HG03039 (cell line): Measurements from ENCODE around the gene POMGNT2.

ENCODE experiments used
- ATAC-seq: cut with Tn5 transposase; IDR thresholded peaks from one replicate; pipeline ENCODE4 v1.9.1; 2021; ENCODE audit warnings: mild to moderate bottlenecking, moderate library complexity; ENCODE audit not compliant: unreplicated experiment

The POMGNT2 gene

DNA sequence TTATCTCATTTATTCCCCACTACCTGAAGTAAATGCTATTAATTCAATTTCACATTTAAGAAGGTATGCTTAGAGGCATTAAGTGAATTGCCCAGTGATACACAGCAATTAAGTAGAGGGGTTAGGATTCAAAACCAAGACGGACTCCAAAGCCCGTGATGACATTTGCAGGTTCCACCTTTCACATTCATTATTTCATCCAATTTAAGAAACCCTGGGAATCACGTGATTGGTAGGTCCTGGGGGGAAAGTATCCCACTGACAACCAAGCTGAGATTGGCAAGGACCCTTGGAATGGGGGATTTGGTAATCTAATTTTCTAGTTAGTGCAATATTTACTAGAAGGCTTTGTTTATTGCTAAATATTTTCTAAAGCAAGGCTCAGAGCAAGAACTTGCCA, 1.8 kb downstream of the POMGNT2 start:
- no peak for ATAC-seq

DNA sequence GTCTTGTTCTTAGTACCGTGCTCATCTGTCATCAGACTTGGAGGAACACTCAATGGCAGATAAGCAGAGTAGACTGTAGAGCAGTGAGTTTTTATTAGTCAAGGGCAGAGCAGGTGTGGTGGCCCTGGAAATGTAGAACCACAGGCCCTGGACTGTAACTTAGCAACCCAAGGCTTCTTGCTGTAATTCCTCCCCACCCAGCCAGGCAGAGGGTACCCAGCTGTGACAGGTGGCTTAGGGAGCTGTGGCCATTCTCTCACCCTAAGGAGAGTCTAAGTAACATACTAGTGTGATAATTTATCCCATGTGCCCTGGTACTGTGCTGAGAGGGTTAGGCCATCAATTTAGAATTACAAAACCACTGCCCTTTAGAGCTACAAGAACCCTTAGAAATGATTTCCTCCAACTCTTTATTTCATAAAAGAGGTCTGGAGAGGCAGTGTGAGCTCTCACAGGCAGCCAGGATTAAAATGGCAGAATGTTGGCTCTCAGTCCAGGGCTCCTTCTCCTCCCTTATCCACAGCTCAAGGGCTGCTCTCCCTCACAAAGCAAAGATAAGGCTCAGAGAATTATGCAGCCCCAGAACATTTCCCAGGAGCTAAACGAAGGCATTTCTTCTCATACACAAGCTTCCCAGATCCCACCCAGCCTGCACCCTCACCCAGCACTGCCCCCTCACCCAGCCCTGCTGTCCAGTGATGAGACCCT, 3.0 kb downstream of the POMGNT2 start:
- no peak for ATAC-seq

DNA sequence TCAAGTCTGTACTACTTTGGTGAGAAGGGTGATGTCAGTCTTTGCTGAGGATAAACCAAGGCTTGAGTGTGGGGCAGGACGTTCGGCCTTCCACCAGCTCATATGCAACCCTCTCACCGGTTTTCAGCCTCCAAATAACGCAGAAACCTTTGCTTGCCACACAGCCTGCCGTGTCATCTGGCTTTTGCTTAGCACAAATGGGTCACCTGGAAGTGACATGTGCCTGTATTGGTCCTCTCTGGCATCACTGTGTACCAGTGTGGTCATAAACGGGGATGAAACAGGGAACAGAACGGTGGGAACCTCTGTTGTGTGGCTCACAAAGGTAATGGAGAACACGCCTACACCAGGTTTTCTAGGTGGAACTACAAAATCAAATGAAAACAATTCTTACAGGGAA, 7.1 kb downstream of the POMGNT2 start:
- ATAC-seq: no peak

DNA sequence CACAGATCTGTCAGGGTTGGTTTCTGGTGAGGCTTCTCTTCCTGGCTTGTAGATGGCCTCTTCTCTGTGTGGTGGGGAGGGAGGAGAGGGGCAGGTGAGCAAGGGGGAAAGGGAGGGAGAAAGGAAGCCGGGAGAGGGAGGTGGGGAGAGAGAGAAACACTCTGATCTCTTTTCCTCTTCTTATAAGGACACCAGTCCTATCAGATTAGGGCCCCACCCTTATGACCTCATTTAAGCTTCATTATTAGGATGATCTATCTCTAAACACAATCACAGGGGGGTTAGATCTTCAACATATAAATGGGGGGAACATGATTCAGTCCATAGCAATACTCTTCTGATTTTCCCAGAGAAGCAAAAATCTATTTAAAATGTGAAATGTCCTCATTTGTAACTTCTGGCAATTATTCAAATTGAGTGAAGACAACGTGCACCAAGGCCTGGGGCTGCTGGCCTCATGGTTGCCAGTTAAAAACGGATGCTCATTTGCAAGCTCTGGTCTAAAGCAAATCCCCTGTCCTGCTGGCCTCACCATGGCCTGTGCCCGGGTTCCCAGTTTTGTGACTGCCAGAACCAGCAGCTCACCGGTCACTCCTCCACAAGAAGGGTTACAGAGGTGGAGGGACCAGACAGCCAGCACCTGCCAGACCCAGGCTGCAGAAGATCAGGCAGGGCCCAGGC, 8.3 kb downstream of the POMGNT2 start:
- no peak for ATAC-seq

DNA sequence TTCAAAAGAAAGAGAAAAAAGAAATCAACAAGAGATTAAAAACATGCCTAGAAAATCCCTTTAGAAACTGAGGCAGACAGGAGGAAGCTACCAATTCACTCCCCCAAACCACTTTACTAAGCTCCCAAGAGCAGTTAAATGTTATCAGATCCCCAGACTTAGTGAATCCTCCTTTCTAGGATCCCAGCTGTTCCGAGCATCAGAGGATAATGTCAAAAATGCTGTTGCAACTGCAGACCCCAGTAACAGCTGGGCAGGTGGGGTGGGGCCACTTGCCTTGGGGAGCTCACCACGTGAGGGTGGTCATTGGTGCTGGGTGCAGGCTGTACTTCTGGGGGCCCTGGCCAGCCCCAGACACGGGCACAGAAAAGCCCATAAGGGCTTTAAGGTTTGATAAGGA, 9.1 kb downstream of the POMGNT2 start:
- ATAC-seq: no peak

DNA sequence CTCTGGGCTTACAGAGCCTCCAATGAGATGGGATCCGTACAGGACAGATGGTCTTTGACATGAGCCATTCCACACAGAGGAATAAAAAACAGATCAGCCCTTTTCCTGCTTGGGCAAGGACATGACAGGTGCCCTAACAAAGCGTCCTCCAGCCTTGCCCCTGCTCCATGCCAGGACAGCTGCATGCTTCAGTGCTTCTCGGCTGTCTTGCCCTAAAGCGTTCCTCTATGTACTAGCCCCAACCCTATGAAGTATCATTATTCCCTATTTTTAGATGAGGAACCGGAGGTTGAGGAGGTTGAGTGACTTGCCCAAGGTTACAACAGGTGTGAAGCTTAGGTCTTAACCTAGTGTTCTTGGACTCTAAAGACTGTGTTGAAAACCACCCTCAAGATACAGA, 10.5 kb downstream of the POMGNT2 start:
- ATAC-seq: no peak

DNA sequence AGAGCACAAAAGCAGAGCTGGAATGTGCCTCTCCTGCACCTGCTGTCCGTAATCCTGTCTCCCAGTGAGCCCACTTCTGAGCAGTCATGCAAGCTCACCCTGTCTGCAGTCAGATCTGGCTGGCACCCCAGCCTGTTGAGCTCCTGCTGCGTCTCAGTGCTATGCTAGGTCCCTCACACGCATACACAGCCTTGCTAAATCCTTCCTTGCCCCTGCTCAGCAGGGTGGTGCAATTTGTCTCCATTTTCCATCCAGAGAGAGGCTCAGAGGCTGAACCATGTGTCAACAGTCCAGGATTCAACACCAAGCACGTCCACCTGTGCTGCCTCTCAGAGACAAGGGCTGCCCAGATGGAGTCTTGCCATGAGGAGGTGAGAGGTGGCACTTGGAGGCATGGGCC, 11.0 kb downstream of the POMGNT2 start:
- ATAC-seq: no peak

DNA sequence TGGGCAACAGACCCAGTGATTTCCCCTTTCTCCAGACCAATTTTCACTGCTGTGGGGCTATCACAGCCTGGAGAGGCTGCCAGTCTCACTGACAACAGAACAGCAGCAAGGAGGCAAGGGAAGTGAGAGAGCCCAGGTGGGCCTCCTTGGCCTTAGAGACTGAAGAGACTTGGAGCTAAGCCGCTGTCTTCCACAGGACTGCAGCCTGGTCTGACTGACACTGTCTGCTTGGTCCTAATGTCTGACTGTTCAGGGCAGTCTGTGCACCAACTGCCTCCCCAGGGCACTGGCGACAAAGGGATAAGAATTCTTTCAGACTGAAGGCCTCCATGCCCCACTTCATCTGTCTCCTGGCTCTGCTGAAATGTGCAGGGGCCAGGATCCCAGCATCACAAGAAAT, 11.5 kb downstream of the POMGNT2 start:
- no peak for ATAC-seq

DNA sequence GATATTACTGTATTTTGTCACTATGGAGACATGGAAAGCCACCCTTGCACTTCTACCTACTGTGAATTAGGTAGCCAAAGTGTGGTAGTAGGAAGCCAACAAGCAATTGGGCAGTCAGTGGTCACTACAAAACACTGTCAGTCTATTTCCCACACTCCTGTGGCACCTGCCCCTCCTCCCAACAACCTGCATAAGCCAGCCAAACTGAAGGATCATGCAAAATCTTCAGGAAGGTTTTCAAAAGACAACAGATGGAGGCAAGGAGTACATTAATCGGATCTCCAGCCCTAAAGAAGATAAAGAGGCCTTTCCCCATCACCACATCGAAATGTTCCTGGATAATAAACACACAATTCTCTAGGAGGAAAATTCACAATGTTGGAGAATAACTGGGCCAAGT, 11.9 kb downstream of the POMGNT2 start:
- ATAC-seq: no peak

DNA sequence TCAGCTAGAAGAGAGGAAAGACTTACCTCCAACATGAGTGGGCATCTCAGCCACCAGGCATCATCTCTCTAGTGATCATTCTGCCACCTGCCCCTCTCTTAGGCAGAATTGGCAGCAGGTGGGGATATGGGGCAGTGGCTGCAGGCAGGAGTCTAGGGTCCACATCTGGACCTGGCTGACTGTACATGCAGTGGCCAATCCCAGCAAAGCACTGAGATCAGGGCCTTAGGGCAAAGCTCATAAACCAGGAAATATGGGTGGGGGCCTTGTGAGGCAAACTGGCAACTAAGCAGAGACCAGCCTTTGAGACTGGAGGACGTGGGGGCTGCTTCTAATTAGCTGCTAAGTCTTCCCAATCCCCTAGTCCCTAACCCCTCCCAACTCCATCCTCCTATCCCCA, 12.9 kb downstream of the POMGNT2 start:
- ATAC-seq: no peak

DNA sequence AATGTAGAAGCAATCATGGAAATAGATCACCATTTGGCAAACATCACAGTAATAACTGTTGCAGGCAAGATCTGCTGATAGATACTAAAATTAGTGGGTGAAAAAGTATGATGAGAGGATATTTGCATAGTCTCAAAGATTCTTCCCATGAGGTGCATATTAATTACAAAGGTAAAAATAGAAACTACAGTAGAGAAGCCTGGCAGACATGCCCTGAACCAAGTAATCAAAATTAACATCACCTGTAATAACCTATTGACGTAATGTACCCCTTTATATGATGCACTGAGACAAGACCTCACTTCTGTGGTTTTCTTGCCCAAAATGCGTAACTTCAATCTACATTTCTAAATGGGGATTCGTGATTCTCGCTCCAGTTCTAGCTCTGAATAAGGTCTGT, 14.4 kb downstream of the POMGNT2 start:
- no peak for ATAC-seq

DNA sequence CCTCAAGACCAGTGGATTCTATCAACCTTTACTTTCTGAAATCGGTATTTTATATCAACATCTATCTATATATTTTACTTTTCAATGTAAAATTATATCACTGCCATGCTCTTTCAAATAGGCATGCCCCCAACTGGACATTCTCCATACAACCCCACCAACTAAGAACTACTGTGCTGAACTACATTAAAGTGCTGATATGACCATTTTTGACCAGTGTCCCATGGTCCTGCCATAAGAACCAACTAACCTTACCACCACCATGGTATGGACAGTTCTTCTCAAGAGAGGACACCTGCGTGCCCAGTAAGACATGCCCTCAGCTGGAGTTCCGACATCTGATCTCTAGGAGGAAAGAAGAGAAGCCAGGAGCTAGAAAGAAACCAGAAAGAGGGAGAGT, 15.6 kb downstream of the POMGNT2 start:
- ATAC-seq: no peak

DNA sequence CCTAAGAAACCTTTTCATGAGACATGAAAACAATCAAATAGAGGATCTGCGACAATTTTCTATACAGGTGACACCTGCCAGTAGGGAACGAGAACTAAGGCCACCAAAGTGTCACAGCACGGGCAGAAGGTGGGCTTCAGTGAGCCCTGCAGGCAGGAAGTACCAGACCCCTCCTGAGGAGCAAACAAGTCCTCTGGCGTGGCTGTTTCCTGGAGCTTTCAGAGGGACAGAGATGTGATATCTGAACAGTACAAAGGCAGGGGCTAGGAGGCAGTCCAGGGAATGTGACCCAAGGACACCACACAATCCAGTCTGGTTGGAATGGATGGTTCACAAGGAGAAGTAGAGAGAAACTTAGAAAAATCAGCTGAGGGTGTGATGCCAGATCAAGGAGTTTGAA, 16.8 kb downstream of the POMGNT2 start:
- ATAC-seq: no peak

DNA sequence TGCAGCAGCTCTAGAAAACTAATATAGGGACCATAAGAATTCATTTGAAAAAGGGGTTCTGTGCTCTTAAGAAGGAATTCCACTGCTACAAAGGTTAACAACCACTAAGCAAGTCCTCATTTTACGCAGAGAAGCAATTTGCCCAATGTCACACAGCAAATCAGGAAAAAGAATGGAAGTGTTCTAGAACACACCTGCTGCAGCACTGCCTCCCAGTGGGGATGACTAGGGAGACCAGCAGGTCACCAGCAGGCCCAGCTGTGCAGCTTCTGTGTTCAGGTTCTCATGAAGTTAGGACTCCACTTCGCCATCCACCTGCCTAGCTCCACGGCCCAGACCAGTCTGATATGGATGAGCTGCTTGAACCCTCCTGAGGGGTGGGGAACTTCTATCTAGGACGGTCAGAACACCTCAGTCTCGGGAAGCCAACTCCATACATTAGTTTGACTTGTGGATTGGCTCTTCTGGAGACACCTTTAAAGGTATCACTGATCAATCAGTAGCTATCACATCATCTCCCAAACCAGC, 18.6 kb downstream of the POMGNT2 start:
- no peak for ATAC-seq

DNA sequence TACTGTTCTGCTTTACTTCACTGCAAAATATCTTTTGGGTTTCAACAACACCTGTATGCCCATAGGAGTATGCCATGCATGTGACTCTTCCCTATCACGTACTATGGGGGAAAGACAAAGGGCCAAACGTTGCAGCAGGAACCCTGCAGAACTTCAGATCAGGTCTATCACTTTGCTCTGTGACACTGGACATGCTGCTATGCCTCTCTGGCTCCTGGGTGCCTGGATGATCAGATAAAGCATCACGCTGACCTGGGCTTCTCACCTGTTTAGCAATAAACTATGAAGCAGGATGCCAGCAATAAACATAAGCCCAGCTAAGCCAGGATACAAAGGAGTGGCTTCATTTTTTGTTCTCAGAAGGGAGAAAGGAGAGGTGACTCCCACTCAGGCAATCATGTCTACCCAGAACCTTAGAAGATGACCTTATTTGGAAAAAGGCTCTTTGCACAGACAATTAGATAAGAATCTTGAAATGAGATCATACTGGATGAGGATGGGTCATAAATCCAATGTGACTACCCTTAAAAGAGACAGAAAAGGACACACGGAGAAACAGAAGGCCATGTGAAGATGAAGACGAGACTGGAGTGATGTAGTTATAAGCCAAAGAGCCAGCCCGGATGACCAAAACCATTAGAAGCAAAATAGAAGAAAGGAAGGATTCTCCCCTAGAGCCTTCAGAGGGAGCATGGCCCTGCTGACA, 19.3 kb downstream of the POMGNT2 start:
- no peak for ATAC-seq

DNA sequence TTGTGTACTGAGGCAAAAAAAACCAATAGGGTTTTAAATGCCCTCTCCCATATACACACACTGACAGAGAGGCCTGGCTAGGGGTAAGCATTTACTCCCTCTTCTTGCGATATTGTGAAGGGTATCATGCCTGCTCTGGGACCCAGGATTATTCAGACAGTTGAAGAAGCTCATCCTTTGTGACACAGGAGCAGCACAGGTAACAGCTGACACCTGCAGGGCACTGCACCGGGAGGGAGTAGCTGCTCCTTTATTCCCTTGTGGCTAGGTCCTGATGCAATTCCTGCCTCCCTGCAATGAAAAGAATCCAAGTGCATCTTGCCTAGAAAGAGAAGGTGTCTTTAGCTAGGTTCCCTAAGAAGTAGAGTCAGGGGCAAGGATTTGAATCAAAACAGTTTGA, 23.4 kb downstream of the POMGNT2 start:
- no peak for ATAC-seq

DNA sequence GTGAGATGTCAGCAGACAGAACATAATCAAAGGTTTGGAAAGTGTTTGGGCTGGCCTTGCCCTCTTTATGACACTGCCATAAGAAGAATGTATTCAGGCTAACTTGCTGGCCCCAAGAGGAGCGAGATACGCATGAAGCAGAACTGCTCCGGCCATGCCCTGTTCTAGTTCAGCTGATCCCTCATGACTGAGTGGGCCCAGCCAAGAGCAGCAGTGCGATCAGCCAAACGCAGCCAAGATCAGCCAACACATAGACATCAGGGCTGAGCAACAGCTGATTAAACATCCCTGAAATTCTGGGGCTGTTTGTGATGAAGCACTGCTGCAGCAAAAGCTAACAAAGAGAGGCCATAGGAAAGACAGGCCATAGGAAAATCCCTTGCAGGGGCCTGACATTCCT, 24.1 kb downstream of the POMGNT2 start:
- no peak for ATAC-seq

DNA sequence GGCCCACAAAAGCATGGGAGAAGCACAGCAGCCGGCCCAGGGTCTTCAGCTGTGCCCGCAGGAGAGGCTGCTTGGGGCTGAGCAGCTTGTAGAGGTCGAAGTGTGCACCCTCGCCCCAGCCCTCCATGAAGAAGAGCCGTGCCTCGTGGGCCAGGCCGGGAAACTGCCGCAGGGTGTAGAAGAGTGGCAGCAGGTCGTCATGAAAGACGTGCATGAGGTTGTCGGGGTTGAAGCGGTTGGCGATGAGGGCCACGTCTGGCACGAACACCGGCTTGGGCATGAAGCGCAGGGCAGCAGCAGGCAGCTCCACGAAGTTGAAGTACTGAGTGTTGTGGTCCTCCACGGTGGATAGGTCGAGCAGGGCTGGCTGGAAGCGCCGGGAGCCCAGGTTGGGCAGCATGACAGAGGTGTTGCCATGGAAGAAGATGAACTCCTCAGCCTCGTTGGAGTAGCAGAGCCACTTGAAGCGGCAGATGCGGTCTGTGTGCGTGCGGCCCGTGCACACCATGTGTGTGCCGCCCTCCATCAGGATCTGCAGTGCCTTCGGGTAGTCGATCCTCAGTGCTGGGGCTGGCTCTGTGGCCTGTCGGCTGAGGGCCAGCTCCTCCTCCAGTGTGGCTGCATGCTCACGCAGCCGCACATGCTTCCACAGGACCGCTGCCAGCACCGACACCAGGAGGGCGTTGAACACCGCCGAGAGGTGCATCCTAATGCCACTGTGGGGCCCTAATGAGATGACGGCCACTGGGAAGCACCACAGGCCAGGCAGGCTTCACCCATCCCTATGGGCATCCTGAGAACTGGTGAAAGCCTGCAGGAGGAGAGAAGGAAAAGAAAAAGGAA, 24.9 kb downstream of the POMGNT2 start:
- no peak for ATAC-seq

DNA sequence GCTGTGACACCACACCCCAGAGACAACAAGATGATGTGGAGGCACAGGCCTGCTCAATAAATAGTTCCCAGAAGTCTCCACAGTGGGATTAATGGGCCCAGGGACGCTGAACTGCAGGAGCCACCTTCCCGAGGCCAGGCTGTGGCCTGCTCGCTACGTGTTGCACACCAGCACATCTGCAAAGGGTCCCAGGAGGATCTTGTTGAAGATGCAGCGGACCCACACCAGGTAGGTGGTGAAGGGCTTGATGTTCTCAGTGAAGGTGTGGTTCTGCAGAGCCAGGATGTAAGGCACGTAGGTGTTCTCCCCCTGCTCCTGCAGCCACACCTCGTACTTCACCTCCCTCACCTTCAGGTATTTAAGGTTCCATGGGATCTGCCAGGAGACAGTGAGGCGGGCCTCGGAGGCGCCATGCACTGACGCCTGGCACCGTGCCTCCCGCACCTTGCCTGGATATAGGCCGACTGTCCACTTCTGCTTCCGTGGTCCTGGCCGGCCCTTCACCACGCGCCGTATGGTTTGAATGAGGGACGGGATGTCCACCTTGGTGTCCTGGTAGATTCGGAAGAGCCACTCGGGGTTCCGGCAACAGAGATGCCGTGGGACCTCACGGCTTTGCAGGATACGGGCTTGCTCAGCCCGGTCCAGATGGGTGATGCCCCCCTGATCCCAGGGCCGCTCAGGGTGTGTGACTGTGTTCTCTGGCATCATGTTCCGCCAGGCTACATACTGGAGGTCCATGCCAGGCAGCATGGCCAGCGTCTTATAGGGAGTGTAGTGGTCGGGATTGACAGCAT, 26.1 kb downstream of the POMGNT2 start:
- no peak for ATAC-seq

DNA sequence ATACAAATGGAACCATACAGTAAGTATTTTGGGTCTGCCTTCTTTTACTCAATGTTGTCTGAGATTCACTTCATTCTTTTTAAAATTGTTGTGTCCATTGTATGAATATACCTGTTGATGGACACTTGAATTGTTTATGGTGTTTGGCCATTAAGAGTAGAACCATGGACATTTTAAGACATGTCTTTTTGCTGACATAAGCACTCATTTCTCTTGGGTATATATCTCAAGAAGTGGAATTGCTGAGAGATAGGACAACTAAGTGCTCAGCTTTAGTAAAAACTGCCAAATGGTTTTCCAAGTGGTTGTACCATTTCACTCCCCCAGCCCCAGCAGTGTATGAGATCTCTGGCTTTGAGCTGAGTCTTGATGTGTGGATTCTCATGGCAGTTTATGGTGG, 28.2 kb downstream of the POMGNT2 start:
- no peak for ATAC-seq
